GM04503 (cell line): Measurements from ENCODE around the gene TMEM229A.
"Not testable (repeated sequence)": the region's sequence is repeated elsewhere in the genome, so short reads cannot be mapped to it uniquely, and the experiment has no call there.

Experiments used
- DNase-seq: peaks from one replicate; pipeline ENCODE4 v3.0.0-alpha.2; 2012; ENCODE audit warnings: low read depth

TMEM229A gene

GRCh38 chr7:124032369-124033094, at the start of gene TMEM229A:
TSS of gene TMEM229A (minus strand) at chr7:124033067. CDS start at chr7:124033003, 64 bp downstream.
- no peak for DNase-seq

GRCh38 chr7:124082234-124082633, 49.4 kb upstream of the TMEM229A start:
- not testable (repeated sequence) for DNase-seq

- no peak for DNase-seq
Measured at GRCh38 chr7:124077546-124077945, 44.7 kb upstream of the TMEM229A start.

GRCh38 chr7:124076841-124077240, 44.0 kb upstream of the TMEM229A start:
- no peak for DNase-seq

GRCh38 chr7:124074007-124074406, 41.1 kb upstream of the TMEM229A start:
- no peak for DNase-seq

- DNase-seq: no peak
Measured at GRCh38 chr7:124073310-124073645, 40.4 kb upstream of the TMEM229A start.

- DNase-seq: peak; percentile 36
Measured at GRCh38 chr7:124072603-124073309, 39.9 kb upstream of the TMEM229A start.

GRCh38 chr7:124071843-124072242, 39.0 kb upstream of the TMEM229A start:
- DNase-seq: no peak

GRCh38 chr7:124062171-124062570, 29.3 kb upstream of the TMEM229A start:
- DNase-seq: no peak

GRCh38 chr7:124060528-124060927, 27.7 kb upstream of the TMEM229A start:
- no peak for DNase-seq

GRCh38 chr7:124059375-124059774, 26.5 kb upstream of the TMEM229A start:
- no peak for DNase-seq

GRCh38 chr7:124058515-124058914, 25.6 kb upstream of the TMEM229A start:
- DNase-seq: no peak

GRCh38 chr7:124057872-124058271, 25.0 kb upstream of the TMEM229A start:
- no peak for DNase-seq

GRCh38 chr7:124056234-124056633, 23.4 kb upstream of the TMEM229A start:
- DNase-seq: no peak

GRCh38 chr7:124051681-124052377, 19.0 kb upstream of the TMEM229A start:
- DNase-seq: no peak

- DNase-seq: no peak
Measured at GRCh38 chr7:124042826-124043225, 10.0 kb upstream of the TMEM229A start.

- DNase-seq: no peak
Measured at GRCh38 chr7:124041439-124041838, 8.6 kb upstream of the TMEM229A start.

- not testable (repeated sequence) for DNase-seq
Measured at GRCh38 chr7:124037902-124038301, 5.0 kb upstream of the TMEM229A start.

GRCh38 chr7:124035706-124036105, 2.8 kb upstream of the TMEM229A start:
- no peak for DNase-seq

- no peak for DNase-seq
Measured at GRCh38 chr7:124034754-124035100, 1.9 kb upstream of the TMEM229A start.

- DNase-seq: no peak
Measured at GRCh38 chr7:124033807-124034753, 1.2 kb upstream of the TMEM229A start.
